AG08395 (cell line): ENCODE results near the gene SULT2B1.
"Not testable (repeated sequence)": the region's sequence is repeated elsewhere in the genome, so short reads cannot be mapped to it uniquely, and the experiment has no call there.

ENCODE experiments used
- DNase-seq: peaks from one replicate; pipeline ENCODE4 v3.0.0; 2012; ENCODE audit warnings: mixed read lengths, low spot score

SULT2B1 gene

GRCh38 chr19:48558018-48558684 is 6.2 kb downstream of the SULT2B1 start:
- peak; percentile 75 for DNase-seq

DNA sequence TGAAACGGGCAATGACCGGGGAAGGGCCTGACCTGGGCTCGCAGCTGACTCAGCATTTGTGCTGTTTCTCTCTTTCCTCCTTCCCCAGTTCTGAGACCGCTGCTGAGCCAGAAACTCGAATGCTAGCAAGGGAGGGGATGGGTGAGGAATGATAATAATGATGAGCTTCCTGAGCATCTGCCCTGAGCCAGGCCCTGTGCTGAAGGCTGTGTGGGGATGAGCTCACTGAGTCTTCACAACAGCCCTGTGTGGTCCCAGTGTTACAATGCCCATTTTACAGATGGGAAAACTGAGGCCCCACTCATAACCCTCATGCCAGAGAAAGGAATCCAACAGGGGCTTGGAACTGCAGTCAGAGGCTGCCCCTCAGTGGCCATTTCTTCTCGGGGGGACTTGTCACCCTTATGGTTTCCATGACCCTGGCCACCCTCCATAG is 8.1 kb downstream of the SULT2B1 start:
- no peak for DNase-seq

GRCh38 chr19:48561412-48561811 is 9.4 kb downstream of the SULT2B1 start:
- DNase-seq = no peak

GRCh38 chr19:48565090-48565489 is 13.1 kb downstream of the SULT2B1 start:
- DNase-seq = no peak

DNA sequence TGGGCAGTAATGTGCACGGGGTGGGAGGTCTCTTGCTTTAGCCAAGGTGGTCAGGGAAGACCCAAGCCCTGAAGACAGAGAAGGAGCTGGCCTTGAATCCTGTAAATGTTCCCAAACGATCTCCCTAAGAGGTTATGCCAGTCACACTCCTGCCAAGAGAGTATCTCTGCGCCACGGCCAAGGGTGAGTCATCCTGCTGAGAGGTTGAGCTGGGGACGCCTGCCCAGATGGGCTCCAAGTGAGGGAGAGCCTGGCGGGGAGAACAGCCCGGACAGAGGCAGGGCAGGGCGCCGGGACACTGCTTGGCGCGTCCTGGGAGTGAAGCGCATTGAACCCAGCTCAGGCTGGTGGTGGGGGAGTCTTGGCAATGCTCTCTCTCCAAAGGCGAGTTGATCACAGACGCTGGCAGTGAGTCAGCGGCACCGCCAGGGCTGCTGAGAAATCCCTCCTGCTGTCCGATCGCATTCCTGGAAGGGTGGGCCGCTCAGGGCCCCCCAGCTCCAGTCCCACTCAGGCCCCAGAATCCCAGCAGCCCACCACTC is 16.4 kb downstream of the SULT2B1 start:
- peak; percentile 95 for DNase-seq

DNA sequence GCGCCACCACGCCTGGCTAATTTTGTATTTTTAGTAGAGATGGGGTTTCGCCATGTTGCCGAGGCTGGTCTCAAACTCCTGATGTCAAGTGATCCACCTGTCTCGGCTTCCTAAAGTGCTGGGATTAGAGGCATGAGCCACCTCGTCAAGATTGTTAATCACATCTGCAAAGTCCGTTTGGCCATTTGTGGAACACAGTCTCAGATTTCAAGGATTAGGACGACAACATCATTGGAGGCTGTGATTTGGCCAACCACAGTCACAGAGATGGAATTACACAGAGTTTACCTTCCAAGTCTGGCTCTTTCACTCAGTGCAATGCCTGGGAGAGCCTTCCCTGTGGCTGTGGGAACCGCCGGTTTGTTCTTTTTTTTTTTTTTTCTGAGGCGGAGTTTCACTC is 17.8 kb downstream of the SULT2B1 start:
- no peak for DNase-seq

DNA sequence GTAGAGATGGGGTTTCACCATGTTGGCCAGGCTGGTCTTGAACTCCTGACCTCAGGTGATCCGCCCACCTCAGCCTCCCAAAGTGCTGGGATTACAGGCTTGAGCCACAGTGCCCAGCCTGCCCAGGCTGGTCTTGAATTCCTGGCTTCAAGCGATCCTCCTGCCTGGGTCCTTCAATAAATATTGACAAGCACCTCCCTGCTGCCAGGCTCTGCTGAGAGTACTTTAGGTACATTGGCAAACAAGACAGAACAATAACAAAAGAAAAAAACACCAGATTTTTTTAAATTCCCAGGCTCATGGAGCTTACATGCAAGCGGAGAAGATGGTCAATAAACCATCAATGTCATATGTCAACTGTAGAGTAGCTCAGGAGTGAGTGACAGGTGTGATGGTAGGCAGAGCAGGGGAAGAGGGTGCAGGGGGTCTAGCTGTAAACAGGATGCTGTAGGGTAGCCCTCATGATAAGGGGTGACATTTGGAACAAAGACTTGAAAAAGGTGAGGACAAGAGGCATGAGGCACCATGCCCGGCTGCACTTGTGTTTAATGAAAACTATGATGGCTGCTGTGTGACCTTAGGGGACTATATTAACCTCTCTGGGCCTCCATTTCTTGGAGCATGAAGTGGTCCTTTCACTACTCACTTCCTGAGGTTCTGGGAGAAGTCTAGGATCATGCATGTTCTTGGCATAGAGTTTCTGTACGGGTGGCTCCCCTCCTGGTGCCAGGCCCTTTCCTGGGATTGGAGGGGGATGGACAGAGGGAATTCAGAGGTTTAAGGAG is 19.6 kb downstream of the SULT2B1 start:
- no peak for DNase-seq

DNA sequence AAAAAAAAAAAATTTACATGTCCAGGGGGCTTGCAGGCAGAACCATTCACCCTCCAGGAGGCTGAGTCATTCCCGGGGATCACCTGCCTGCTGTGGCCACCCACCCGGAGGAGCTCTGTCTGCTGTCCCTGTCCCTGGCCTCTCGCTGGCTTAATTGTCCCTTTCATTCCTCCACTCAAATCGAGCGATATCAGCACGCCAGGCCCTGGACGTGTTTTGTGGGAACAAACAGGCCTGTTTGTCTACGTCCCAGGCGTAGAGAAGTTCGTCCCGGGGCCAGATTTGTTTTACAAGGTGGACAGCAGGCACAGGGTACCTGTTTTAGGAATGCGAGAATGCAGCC is 21.2 kb downstream of the SULT2B1 start:
- DNase-seq = no peak

- DNase-seq = no peak
These were observed 24.1 kb downstream of the SULT2B1 start for GRCh38 chr19:48575931-48576622.

- not testable (repeated sequence) for DNase-seq
These were observed 25.9 kb downstream of the SULT2B1 start for GRCh38 chr19:48577908-48578307.

DNA sequence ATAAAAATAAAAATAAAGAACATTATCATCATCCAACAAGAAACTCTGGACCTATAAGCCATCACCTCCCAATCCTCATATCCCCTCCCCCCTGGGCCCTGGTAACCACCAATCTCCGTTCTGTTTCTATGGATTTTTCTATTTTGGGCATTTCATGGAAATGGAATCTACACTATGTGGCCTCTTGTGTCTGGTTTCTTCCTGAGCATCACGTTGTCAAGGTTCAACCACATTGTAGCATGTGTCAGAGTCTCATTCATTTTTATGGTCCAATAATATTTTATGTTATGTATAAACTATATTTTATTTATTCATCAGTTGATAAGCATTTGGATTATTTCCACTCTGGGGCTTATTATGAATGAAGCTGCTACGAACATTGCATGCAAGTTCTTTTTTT is 26.9 kb downstream of the SULT2B1 start:
- DNase-seq = no peak

DNA sequence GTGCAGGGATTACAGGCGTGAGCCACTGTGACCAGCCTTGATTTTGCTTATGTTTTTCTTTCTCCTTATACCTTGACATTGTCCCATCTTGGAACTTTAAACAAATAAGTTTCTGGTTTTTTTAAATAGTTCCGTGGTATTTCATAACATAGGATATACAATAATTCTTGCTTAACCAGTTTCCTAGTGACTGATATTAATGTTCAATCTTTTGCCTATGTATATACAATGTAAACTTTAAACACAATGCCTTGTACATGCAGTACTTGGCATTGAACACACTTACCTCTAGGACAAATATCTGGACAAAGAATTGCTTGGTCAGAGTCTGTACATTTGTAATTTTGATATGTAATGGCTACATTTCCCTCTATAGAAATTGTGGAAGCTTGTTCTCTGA is 30.2 kb downstream of the SULT2B1 start:
- DNase-seq = no peak

GRCh38 chr19:48587387-48587786 is 35.4 kb downstream of the SULT2B1 start:
- DNase-seq = no peak

GRCh38 chr19:48588670-48589401 is 36.9 kb downstream of the SULT2B1 start:
- DNase-seq = peak; percentile 90

DNA sequence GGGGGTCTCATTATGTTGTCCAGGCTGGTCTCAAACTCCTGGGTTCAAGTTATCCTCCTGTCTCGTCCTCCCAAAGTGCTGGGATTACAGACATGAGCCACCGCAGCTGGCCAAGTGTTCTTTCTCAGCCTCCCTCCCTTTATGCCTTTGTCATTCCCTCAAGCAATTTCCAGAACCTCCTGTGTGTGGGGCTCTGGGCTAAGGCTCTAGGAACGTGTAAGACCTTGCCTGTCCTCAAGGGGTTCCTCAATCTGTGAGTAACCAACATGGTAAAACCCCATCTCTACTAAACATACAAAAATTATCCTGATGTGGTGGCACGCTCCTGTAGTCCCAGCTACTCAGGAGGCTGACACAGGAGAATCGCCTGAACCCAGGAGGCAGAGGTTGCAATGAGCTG is 39.0 kb downstream of the SULT2B1 start:
- no peak for DNase-seq

GRCh38 chr19:48595171-48595570 is 43.2 kb downstream of the SULT2B1 start:
- no peak for DNase-seq

DNA sequence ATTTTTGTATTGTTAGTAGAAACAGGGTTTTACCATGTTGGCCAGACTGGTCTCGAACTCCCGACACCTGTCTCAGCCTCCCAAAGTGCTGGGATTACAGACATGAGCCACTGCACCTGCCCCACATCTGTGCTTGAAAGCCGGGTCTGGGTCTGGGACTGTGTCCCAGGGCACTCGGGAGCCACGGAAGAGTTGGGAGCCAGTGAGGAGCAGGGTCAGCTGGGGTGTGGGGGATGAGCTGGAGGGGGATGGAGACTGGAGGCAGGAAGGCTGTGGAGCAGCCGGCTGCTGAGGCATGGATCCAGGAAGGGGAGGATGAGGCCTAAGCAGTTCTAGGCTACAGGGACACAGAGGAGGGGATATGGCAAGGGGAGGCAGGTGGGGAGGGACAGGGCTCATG is 43.9 kb downstream of the SULT2B1 start:
- DNase-seq = no peak

DNA sequence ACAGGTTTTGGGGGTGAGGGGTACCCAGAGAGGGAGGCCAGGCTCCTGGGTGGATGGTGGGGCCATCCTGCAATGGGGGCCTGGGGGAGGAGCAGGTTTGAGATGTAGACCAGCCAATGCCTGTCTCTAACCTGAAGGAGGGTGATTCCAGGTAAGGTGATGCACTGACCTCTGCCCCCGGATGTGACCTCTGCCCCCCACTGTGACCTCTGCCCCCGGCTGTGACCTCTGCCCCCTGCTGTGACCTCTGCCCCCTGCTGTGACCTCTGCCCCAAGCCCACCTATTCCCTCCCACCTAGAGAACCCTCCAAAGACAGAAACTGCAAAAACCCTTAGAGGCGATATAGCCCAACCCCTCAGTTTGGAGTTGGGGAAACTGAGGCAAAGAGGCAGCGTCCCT is 44.3 kb downstream of the SULT2B1 start:
- no peak for DNase-seq

DNA sequence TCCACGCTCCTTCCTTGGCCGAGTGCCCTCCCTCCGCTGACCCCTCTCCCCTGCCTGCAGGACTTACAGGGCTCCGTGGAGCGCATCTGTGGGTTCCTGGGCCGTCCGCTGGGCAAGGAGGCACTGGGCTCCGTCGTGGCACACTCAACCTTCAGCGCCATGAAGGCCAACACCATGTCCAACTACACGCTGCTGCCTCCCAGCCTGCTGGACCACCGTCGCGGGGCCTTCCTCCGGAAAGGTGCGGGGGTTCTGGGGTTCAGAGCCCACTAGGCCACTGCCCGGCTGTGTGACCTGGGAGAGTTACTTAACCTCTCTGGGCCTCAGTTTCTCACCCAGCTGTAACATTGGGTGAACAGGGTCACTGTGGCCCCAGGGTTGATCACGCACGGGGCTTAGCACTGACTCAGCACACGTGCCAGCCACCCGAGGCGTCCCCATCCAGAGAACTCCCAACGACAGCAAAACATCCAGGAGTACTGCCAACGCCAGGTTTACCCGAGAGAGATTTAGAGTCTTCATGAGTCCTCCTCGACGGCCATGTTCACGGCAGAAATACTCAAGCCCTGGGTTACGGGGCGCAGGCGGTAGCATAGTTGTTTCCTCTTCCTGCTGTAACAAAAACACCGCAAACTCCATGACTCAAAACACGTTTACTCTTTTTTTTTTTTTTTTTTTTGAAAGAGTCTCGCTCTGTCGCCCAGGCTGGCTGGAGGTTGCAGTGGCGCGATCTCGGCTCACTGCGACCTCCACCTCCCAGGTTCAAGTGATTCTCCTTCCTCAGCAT is 44.9 kb downstream of the SULT2B1 start:
- DNase-seq = no peak

DNA sequence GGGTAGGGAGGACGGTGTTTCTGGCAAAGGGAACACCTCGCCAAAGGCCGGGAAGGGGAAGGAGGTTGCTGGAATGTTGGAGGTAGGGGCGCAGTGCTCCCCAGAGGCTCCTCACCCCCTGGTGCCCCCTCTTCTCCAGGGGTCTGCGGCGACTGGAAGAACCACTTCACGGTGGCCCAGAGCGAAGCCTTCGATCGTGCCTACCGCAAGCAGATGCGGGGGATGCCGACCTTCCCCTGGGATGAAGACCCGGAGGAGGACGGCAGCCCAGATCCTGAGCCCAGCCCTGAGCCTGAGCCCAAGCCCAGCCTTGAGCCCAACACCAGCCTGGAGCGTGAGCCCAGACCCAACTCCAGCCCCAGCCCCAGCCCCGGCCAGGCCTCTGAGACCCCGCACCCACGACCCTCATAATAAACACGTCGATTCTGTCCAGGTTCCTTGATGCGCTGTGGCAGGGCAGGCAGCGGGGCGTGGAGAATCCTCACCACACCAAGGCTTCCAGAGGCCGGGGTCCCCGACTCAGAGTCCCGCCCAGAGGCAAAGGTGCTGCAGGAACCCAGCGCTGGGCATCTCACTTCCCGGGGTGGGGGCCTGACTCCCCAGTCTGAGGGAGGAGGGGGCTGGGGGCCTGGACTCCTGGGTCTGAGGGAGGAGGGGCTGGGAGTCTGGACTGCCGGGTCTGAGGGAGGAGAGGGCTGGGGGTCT is 47.2 kb downstream of the SULT2B1 start:
- DNase-seq = no peak
